Skeletal muscle satellite cell (primary cell): ENCODE measurements around the gene ASPSCR1.

Source experiments
- H3K27me3 ChIP-seq: 2 replicates; pipeline ENCODE4 v1.7.0; 2013; ENCODE audit warnings: low read length; ENCODE audit not compliant: control insufficient read depth, insufficient read depth
- H3K36me3 ChIP-seq: 2 replicates; pipeline ENCODE4 v1.7.0; 2013; ENCODE audit warnings: mild to moderate bottlenecking, control low read depth, low read length; ENCODE audit not compliant: insufficient read depth
- H3K4me1 ChIP-seq: 2 replicates; pipeline ENCODE4 v1.7.0; 2013; ENCODE audit warnings: low read length; ENCODE audit not compliant: control insufficient read depth, insufficient read depth
- H3K4me2 ChIP-seq: 2 replicates; pipeline ENCODE4 v1.7.0; 2013; ENCODE audit warnings: mild to moderate bottlenecking, low read length
- H3K4me3 ChIP-seq: 2 replicates; pipeline ENCODE4 v1.7.0; 2013; ENCODE audit warnings: low read length
- H3K9ac ChIP-seq: 2 replicates; pipeline ENCODE4 v1.7.0; 2013; ENCODE audit warnings: mild to moderate bottlenecking, low read depth, low read length, moderate library complexity
- H3K9me3 ChIP-seq: replicated peaks from 2 replicates; pipeline ENCODE4 v1.7.0; 2013; ENCODE audit warnings: mild to moderate bottlenecking, control low read depth, low read length

ASPSCR1 gene

GRCh38 chr17:82008941-82009405, 31.5 kb downstream of the ASPSCR1 start:
- H3K4me3 ChIP-seq = no peak overlapping the region

GRCh38 chr17:82009413-82009812, 32.0 kb downstream of the ASPSCR1 start:
- H3K4me1 ChIP-seq = peaks cover 35% of the 10 kb centered on the region
- H3K4me3 ChIP-seq = no peak overlapping the region
- no peak overlapping the region for H3K9ac ChIP-seq
- no peaks in the 10 kb centered on the region for H3K36me3 ChIP-seq
- H3K27me3 ChIP-seq = no peaks in the 10 kb centered on the region
- no peaks in the 10 kb centered on the region for H3K9me3 ChIP-seq
- no peak overlapping the region for H3K4me2 ChIP-seq

More at GRCh38 chr17:82008941-82009405, 31.5 kb downstream of the ASPSCR1 start:
- H3K9me3 ChIP-seq = no peaks in the 10 kb centered on the region
- no peaks in the 10 kb centered on the region for H3K27me3 ChIP-seq
- H3K36me3 ChIP-seq = no peaks in the 10 kb centered on the region
- peaks cover 39% of the 10 kb centered on the region for H3K4me1 ChIP-seq
- H3K4me2 ChIP-seq = no peak overlapping the region
- H3K9ac ChIP-seq = no peak overlapping the region

GRCh38 chr17:82010575-82011525, 33.4 kb downstream of the ASPSCR1 start:
- Histone ChIP-seq H3K9me3 (no peaks in the 10 kb centered on the region), H3K4me3 (no peak overlapping the region), H3K9ac (no peak overlapping the region), H3K4me1 (peaks cover 21% of the 10 kb centered on the region), H3K36me3 (no peaks in the 10 kb centered on the region), H3K4me2 (no peak overlapping the region), H3K27me3 (no peaks in the 10 kb centered on the region)

GRCh38 chr17:82011617-82012187, 34.3 kb downstream of the ASPSCR1 start:
- no peak overlapping the region for H3K4me3 ChIP-seq
- H3K4me2 ChIP-seq = no peak overlapping the region
- peaks cover 13% of the 10 kb centered on the region for H3K4me1 ChIP-seq
- H3K9me3 ChIP-seq = no peaks in the 10 kb centered on the region
- no peaks in the 10 kb centered on the region for H3K27me3 ChIP-seq
- no peaks in the 10 kb centered on the region for H3K36me3 ChIP-seq
- no peak overlapping the region for H3K9ac ChIP-seq

GRCh38 chr17:82012261-82012639, 34.8 kb downstream of the ASPSCR1 start:
- H3K4me2 ChIP-seq = no peak overlapping the region
- no peaks in the 10 kb centered on the region for H3K36me3 ChIP-seq
- no peaks in the 10 kb centered on the region for H3K9me3 ChIP-seq
- H3K9ac ChIP-seq = no peak overlapping the region
- H3K4me1 ChIP-seq = peaks cover 8% of the 10 kb centered on the region
- no peak overlapping the region for H3K4me3 ChIP-seq
- H3K27me3 ChIP-seq = no peaks in the 10 kb centered on the region

- no peaks in the 10 kb centered on the region for H3K9me3 ChIP-seq
- H3K27me3 ChIP-seq = no peaks in the 10 kb centered on the region
- peaks cover 3% of the 10 kb centered on the region for H3K4me1 ChIP-seq
- H3K9ac ChIP-seq = no peak overlapping the region
- H3K36me3 ChIP-seq = no peaks in the 10 kb centered on the region
- H3K4me3 ChIP-seq = no peak overlapping the region
- no peak overlapping the region for H3K4me2 ChIP-seq
These were observed 35.3 kb downstream of the ASPSCR1 start for GRCh38 chr17:82012640-82013295.

GRCh38 chr17:82013341-82013740, 35.9 kb downstream of the ASPSCR1 start:
- Histone ChIP-seq H3K27me3 (no peaks in the 10 kb centered on the region), H3K4me3 (no peak overlapping the region), H3K9me3 (no peaks in the 10 kb centered on the region), H3K4me1 (no peaks in the 10 kb centered on the region), H3K4me2 (no peak overlapping the region), H3K9ac (no peak overlapping the region), H3K36me3 (no peaks in the 10 kb centered on the region)

GRCh38 chr17:82013772-82014321, 36.4 kb downstream of the ASPSCR1 start:
- Histone ChIP-seq H3K9ac (no peak overlapping the region), H3K4me3 (no peak overlapping the region), H3K9me3 (no peaks in the 10 kb centered on the region), H3K4me2 (no peak overlapping the region), H3K27me3 (no peaks in the 10 kb centered on the region), H3K4me1 (no peaks in the 10 kb centered on the region), H3K36me3 (peaks cover 4% of the 10 kb centered on the region)

GRCh38 chr17:82014432-82014831, 37.0 kb downstream of the ASPSCR1 start:
- Histone ChIP-seq H3K9me3 (no peaks in the 10 kb centered on the region), H3K4me1 (no peaks in the 10 kb centered on the region), H3K4me2 (no peak overlapping the region), H3K27me3 (no peaks in the 10 kb centered on the region), H3K9ac (no peak overlapping the region), H3K4me3 (no peak overlapping the region), H3K36me3 (peaks cover 8% of the 10 kb centered on the region)

GRCh38 chr17:82014971-82015310, 37.5 kb downstream of the ASPSCR1 start:
- Histone ChIP-seq H3K4me3 (no peak overlapping the region), H3K36me3 (peaks cover 8% of the 10 kb centered on the region), H3K27me3 (no peaks in the 10 kb centered on the region), H3K4me1 (no peaks in the 10 kb centered on the region), H3K4me2 (no peak overlapping the region), H3K9ac (no peak overlapping the region), H3K9me3 (no peaks in the 10 kb centered on the region)

GRCh38 chr17:82015311-82015971, 38.0 kb downstream of the ASPSCR1 start:
- Histone ChIP-seq H3K4me2 (no peak overlapping the region), H3K36me3 (peaks cover 8% of the 10 kb centered on the region), H3K9me3 (no peaks in the 10 kb centered on the region), H3K4me1 (no peaks in the 10 kb centered on the region), H3K4me3 (no peak overlapping the region), H3K27me3 (no peaks in the 10 kb centered on the region), H3K9ac (no peak overlapping the region)
